DOHH2 (cell line): ENCODE measurements around the gene BICC1.

Experiments used
- EZH2phosphoT487 ChIP-seq: fragments of 200-600 bp; sonication (generic); IDR thresholded peaks from 2 replicates; pipeline ENCODE4 v1.6.1; 2017; ENCODE audit warnings: borderline replicate concordance, mild to moderate bottlenecking, antibody characterized with exemption, low read length, moderate library complexity, mixed read lengths
- TF ChIP-seq, protein P1 (sequence below): fragments of 200-600 bp; sonication (generic); IDR thresholded peaks from one replicate; pipeline ENCODE4 v1.5.1; 2014; ENCODE audit warnings: antibody characterized with exemption, mild to moderate bottlenecking, low read depth, low read length; ENCODE audit not compliant: poor library complexity, severe bottlenecking

GRCh38 chr10:58742141-58742540, 229.5 kb downstream of the BICC1 start:
- TF ChIP-seq, protein P1, sequence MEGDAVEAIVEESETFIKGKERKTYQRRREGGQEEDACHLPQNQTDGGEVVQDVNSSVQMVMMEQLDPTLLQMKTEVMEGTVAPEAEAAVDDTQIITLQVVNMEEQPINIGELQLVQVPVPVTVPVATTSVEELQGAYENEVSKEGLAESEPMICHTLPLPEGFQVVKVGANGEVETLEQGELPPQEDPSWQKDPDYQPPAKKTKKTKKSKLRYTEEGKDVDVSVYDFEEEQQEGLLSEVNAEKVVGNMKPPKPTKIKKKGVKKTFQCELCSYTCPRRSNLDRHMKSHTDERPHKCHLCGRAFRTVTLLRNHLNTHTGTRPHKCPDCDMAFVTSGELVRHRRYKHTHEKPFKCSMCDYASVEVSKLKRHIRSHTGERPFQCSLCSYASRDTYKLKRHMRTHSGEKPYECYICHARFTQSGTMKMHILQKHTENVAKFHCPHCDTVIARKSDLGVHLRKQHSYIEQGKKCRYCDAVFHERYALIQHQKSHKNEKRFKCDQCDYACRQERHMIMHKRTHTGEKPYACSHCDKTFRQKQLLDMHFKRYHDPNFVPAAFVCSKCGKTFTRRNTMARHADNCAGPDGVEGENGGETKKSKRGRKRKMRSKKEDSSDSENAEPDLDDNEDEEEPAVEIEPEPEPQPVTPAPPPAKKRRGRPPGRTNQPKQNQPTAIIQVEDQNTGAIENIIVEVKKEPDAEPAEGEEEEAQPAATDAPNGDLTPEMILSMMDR: no peak
- no peak for TF ChIP-seq EZH2phosphoT487
